D721Med (cell line): ENCODE measurements around the gene PACRG.

ENCODE experiments used
- DNase-seq: peaks from one replicate; pipeline ENCODE4 v3.0.0; 2011; ENCODE audit warnings: low spot score; ENCODE audit not compliant: insufficient read length
- FAIRE-seq: peaks from 2 replicates; lab custom pipeline; 2011; peaks lifted over from hg19 to GRCh38; lab: Jason Lieb, UNC
- TF ChIP-seq, protein P1 (sequence below): IDR thresholded peaks from 2 replicates; pipeline ENCODE4 v1.5.1; 2012; ENCODE audit warnings: mild to moderate bottlenecking, control low read depth; ENCODE audit not compliant: insufficient read depth; ENCODE audit errors: missing control alignments

Gene PACRG

DNA sequence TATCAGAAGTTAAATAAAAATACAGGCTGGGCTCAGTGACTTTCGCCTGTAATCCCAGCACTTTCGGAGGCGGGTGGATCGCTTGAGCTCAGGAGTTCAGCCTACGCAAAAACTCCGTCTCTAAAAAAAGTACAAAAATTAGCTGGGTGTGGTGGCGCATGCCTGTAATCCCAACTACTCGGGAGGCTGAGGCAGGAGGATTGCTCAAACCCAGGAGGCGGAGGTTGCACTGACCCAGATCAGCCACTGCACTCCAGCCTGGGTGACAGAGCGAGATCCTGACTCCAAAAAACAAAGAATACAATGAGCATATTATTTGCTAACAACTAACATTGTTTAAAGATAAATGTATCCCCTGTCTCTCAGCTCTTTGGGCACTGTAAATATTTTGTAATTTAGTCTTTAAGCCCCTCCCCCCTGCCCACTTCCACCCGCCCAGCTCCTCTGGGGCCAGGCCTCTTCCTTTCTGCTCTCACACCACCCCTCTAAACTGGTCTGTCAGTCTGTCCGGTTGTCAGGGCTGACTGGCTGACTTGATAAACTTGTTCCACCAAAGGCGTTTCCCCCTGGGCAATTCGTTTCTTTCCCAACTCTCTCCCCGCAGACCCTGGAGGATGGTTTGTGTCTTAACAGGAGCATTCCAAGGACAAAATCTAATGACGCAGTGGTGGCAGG is 624.4 kb downstream of the PACRG start:
- TF ChIP-seq, protein P1, sequence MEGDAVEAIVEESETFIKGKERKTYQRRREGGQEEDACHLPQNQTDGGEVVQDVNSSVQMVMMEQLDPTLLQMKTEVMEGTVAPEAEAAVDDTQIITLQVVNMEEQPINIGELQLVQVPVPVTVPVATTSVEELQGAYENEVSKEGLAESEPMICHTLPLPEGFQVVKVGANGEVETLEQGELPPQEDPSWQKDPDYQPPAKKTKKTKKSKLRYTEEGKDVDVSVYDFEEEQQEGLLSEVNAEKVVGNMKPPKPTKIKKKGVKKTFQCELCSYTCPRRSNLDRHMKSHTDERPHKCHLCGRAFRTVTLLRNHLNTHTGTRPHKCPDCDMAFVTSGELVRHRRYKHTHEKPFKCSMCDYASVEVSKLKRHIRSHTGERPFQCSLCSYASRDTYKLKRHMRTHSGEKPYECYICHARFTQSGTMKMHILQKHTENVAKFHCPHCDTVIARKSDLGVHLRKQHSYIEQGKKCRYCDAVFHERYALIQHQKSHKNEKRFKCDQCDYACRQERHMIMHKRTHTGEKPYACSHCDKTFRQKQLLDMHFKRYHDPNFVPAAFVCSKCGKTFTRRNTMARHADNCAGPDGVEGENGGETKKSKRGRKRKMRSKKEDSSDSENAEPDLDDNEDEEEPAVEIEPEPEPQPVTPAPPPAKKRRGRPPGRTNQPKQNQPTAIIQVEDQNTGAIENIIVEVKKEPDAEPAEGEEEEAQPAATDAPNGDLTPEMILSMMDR, result no peak
- no peak for DNase-seq
- no peak for FAIRE-seq

DNA sequence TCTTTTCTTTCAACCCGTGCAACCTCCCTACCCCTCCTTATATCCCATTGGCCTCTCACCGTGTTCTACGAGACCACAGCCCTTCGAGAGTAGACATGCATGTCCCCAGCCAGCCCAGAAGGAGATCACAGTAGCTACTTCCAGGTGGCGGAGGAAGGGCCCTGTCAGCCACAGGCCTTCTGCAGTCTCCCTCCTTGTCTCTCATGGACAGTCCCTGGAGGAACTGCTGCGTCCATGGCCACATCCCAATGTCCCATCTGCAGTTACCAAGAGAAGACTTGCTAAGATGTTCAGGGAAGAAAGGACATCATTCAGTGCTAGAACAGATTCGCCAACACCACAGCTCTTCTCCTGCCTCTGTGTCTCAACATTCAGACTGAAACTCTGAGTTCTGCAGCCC is 625.2 kb downstream of the PACRG start:
- FAIRE-seq (no peak), DNase-seq (no peak)
- TF ChIP-seq, protein P1, result no peak

DNA sequence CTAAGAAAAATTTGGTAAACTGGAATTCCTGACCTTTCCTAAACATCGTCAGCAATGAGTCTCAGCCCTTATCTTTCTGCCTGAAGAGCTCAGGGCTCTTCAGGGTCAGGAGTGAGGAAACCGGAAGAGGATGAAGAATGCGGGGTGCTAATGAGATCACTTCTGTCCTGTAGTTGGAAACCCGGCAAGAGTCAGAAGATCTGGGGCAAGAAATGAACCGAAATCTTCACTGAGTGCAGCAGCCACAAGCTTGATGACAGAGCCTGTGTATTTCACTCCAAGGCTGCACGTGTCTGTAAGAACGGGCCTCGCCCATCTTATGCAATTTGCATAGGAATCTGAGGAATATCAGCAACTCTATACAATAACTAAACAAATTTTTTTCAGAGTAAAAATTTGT is 626.3 kb downstream of the PACRG start:
- FAIRE-seq (no peak), DNase-seq (no peak)
- TF ChIP-seq, protein P1, result no peak

DNA sequence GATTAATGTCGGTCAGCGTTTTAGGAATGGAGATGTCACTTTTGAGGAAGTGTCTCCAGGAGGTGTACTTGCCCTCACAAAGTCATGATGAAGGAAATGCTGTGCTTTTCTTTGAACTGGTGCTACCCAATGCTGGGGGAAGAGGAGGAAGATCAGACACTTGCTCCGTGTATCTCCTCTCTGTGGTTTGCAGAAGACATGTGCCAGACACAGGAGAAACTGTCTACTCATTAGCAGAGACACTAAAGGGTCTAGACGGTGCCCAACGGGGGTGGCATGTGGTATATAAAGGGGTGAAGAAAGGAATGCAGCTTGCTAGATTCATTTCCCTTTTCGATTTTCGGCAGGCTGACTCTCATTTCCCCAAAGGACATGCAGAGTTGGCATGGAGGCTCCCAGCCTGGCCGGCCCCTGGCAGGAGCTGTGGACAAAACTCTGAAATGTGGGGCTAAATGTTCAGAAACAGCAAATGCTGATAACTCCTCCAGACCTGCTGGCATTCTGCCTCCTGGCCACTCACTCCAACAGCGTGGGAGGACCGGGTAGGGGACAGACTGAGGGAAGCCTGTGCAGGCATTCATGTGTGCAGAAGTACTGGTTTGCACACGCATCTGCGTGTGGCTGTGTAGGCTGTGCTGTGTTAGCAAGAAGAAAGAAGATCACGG is 627.1 kb downstream of the PACRG start:
- DNase-seq, result no peak
- FAIRE-seq, result no peak
- TF ChIP-seq, protein P1, result no peak

DNA sequence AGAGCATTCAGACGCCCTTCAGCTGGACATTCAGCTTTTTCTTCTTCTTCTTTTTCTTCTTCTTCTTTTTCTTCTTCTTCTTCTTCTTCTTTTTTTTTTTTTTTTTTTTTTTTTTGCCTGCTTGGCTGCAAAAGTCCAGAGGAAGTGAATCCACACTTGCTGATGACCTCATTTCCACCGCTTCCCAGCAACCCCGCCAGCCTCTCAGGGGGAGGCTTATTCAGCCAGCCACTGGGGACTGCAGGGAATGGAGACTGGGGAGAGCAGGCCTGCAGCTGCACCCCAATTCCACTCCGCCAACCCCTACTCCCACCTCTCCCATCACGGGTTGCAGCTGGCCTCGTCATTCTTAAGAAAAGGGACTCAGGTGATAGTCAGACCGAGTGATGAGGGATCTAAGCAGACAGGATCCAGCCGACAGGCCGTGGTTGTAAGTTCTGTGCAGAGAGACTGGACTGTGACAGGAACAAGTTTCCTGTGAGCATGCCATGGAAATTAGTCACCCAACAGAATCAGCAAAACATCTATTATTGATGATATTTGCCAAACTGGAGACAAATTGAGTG is 627.7 kb downstream of the PACRG start:
- FAIRE-seq (no peak), DNase-seq (no peak)
- TF ChIP-seq, protein P1, result no peak

DNA sequence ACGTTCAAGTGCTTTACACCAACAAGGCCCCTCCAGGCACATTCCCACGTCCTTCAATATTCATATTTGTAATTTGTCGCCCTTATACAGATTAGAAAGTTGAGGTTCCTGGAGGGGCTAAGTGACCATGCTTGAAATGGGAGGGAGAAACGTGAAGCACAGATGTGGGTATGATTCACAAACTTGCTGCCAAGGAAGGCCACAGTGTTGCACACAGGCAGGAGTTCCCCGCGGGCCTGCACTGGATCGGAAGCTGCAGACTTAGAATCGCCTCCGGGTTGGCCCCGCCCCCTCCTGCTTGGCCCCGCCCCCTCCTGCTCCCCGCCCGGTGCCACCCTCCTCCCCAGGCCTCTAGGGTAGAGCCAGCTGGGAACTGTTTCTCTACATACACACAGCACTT is 628.5 kb downstream of the PACRG start:
- DNase-seq (no peak), FAIRE-seq (no peak)
- TF ChIP-seq, protein P1, result no peak

DNA sequence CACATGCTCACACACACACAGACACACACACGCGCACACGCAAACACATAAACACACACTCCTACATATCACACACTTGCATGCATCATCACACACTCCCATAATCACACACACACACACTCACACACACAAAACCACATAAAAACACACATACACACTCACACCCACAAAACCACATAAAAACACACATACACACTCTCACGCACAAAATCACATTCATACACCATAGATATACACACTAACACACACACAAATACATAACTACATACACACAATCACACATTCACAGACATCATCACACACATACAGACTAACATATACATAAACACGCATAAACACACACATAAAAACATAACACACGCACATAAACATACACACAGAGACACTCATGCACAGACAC is 629.0 kb downstream of the PACRG start:
- DNase-seq (no peak), FAIRE-seq (no peak)
- TF ChIP-seq, protein P1, result no peak
